GM10248 (cell line): ENCODE results near the gene DLGAP3.

ENCODE experiments used
- CTCF ChIA-PET: fragments of 300-600 bp; sonication (Branson Sonifier 250); formaldehyde crosslinking; extraction: SDS; loops from one replicate; lab custom pipeline; 2021; ENCODE audit warnings: antibody characterized with exemption; lab: Yijun Ruan, JAX
- POLR2A ChIA-PET: fragments of 350-650 bp; sonication (Branson Sonifier 250); formaldehyde crosslinking; extraction: SDS; loops from one replicate; lab custom pipeline; 2020; ENCODE audit warnings: antibody characterized with exemption; lab: Yijun Ruan, JAX
- DNase-seq: peaks from one replicate; pipeline ENCODE4 v3.0.0; 2012; ENCODE audit errors: extremely low spot score
- CTCF ChIP-seq: IDR thresholded peaks from 2 replicates; pipeline ENCODE4 v1.5.1; 2012; ENCODE audit warnings: mild to moderate bottlenecking, low read depth; ENCODE audit errors: extremely low read depth, missing control alignments, control extremely low read depth

Gene DLGAP3

GRCh38 chr1:34906756-34907155, 22.7 kb downstream of the DLGAP3 start:
- CTCF ChIA-PET = interaction anchor here (1.0 to 1.3 kb wide), 2 partner anchors 9 to 20 kb away, joined by 3 to 4 read pairs; no protein-coding TSS in a partner anchor
- TF ChIP-seq CTCF = no peak

DNA sequence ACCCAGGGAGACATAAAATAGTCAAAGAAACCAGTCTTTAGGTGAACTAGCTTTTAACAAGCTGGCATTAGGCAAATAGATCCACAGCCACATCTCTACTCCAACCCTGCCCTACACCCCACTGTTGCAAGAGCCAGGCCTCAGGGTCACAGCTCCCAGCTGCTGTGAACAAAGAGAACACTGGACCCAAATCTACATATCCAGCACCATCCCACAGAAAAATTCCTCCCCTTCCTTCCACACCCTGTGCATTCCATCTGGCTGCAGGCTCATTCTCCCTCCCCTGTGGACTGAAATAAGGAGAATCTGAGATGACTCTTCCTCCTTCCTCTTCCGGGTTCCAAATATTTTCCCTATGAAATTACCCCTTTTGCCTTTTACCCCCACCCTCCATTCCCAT, 23.2 kb downstream of the DLGAP3 start:
- POLR2A ChIA-PET = no interaction called here

More at GRCh38 chr1:34906756-34907155, 22.7 kb downstream of the DLGAP3 start:
- POLR2A ChIA-PET = no interaction called here
- no peak for DNase-seq

GRCh38 chr1:34905098-34905459, 24.4 kb downstream of the DLGAP3 start:
- TF ChIP-seq CTCF = no peak
- CTCF ChIA-PET = no interaction called here

More for the DNA sequence above, 23.2 kb downstream of the DLGAP3 start:
- CTCF ChIA-PET = interaction anchor here (1.3 kb wide), 1 partner anchor 10 kb away, joined by 4 read pairs; no protein-coding TSS in a partner anchor
- no peak for TF ChIP-seq CTCF
- no peak for DNase-seq

GRCh38 chr1:34904236-34905097, 25.0 kb downstream of the DLGAP3 start:
- POLR2A ChIA-PET = no interaction called here
- CTCF ChIA-PET = no interaction called here
- no peak for DNase-seq
- TF ChIP-seq CTCF = no peak

More at GRCh38 chr1:34905098-34905459, 24.4 kb downstream of the DLGAP3 start:
- DNase-seq = no peak
- POLR2A ChIA-PET = no interaction called here

DNA sequence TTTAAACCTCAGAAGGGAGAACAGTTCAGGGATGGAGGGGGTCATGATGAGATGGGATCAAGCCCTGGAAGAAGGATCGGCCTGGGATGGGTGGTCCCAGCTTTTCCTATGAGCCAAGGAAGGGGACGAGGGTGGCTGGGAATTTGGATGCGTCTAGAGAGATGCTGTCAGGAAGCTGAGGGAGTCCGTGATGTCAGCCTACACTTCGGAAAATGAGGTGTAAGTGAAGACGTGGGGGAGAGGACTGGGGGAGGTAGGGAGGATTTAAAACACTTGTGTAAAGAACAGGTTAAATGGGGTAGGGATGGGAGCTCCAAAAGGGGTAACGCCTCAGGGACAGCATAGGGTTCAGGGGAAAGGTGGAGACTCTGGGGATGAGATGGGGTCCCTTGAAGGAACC, 27.5 kb downstream of the DLGAP3 start:
- ChIA-PET POLR2A (no interaction called here), CTCF (no interaction called here)
- no peak for DNase-seq
- TF ChIP-seq CTCF = no peak

DNA sequence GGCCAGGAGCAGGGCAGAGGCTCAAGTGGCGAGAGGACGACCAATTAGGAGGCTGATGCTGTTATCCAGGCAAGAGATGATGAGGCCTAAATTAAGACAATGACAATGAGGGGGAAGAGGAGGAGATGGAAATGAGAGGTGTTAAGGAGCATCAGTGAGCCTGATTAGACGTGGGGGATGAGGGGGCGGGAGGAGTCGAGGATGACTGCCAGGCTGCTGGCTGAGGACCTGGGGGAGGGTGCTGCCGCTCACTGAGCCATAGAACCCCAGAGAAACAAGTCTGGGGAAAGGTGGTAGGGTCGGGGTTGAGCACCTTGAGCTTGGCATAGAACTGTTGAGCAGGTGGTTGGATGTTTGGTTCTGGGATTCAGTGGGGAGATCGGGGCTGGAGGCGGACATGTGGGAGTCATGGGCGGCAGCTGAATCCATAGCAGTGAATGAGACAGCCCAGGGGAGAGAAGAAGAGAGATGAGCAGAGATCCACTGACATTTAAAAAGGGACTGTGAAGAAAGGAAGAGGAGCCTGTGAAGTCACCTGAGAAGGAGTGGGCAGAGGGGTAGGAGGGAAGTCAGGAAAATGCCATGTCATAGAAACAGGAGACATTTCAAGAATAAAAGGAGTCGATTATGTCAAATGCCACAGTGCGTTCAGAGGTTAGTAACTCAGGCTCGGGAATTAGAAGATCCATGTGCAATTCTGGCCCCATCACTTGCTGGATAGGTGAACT, 28.5 kb downstream of the DLGAP3 start:
- POLR2A ChIA-PET = no interaction called here
- TF ChIP-seq CTCF = no peak
- no peak for DNase-seq
- CTCF ChIA-PET = no interaction called here
